Suppressor macrophage treated with lipopolysaccharide for 4 hours (primary cell): ENCODE data around the gene SEMA3F.

Experiments used
- DNase-seq: peaks from one replicate; pipeline ENCODE4 v3.0.0-alpha.2; 2020

The SEMA3F gene

GRCh38 chr3:50133283-50133615 lies 21.9 kb upstream of the SEMA3F start:
- DNase-seq: no peak

- no peak for DNase-seq
Observed at GRCh38 chr3:50134367-50134766, 20.8 kb upstream of the SEMA3F start.

- no peak for DNase-seq
Observed at GRCh38 chr3:50135964-50136363, 19.2 kb upstream of the SEMA3F start.

- no peak for DNase-seq
Observed at GRCh38 chr3:50136714-50137405, 18.3 kb upstream of the SEMA3F start.

- DNase-seq: no peak
Observed at GRCh38 chr3:50137531-50137930, 17.6 kb upstream of the SEMA3F start.

- DNase-seq: no peak
Observed at GRCh38 chr3:50138266-50139200, 16.6 kb upstream of the SEMA3F start.

GRCh38 chr3:50139308-50139707 lies 15.8 kb upstream of the SEMA3F start:
- no peak for DNase-seq

- no peak for DNase-seq
Observed at GRCh38 chr3:50139718-50140423, 15.3 kb upstream of the SEMA3F start.

GRCh38 chr3:50140990-50141389 lies 14.1 kb upstream of the SEMA3F start:
- no peak for DNase-seq

GRCh38 chr3:50146316-50146901 lies 8.7 kb upstream of the SEMA3F start:
- DNase-seq: no peak

GRCh38 chr3:50147016-50147415 lies 8.1 kb upstream of the SEMA3F start:
- DNase-seq: no peak

GRCh38 chr3:50147447-50147846 lies 7.7 kb upstream of the SEMA3F start:
- DNase-seq: no peak

GRCh38 chr3:50147861-50148260 lies 7.3 kb upstream of the SEMA3F start:
- DNase-seq: no peak

GRCh38 chr3:50150404-50150750 lies 4.7 kb upstream of the SEMA3F start:
- no peak for DNase-seq

GRCh38 chr3:50150863-50151686 lies 4.0 kb upstream of the SEMA3F start:
- no peak for DNase-seq

GRCh38 chr3:50151728-50152127 lies 3.4 kb upstream of the SEMA3F start:
- DNase-seq: no peak

GRCh38 chr3:50153782-50154475 lies 1.2 kb upstream of the SEMA3F start:
- no peak for DNase-seq

GRCh38 chr3:50154476-50154839 lies 666 bp upstream of the SEMA3F start:
- DNase-seq: no peak

- no peak for DNase-seq
Observed at GRCh38 chr3:50155491-50155878, 361 bp downstream of the SEMA3F start.

GRCh38 chr3:50155891-50156290 lies 767 bp downstream of the SEMA3F start:
- no peak for DNase-seq

GRCh38 chr3:50156549-50157493 lies 1.7 kb downstream of the SEMA3F start:
- no peak for DNase-seq
